ENCODE results near the gene PRR33. TPM values are rescaled to one million over a fixed set of nuclear protein-coding genes. Genes with fewer than 3 reads are reported as not detected.
"Not testable (repeated sequence)": the region's sequence is repeated elsewhere in the genome, so short reads cannot be mapped to it uniquely, and the experiment has no call there.

PRR33 gene
- total RNA-seq = not detected

- no peak for DNase-seq
- H3K36me3 ChIP-seq = no peaks in the 10 kb centered on the region
- no peak within 1 kb of the TSS for H3K4me3 ChIP-seq
- H3K27ac ChIP-seq = no peak within 1 kb of the TSS
- TF ChIP-seq CTCF (IDR thresholded peaks at IDR 0.05) = no peak
- no peak within 1 kb of the TSS for H3K9ac ChIP-seq (ENCODE audit: low read depth in 2 of 2, low read length in 2 of 2)
- H3K9me3 ChIP-seq = no peaks in the 10 kb centered on the region
- H3K4me1 ChIP-seq = no peaks in the 10 kb centered on the region
- no peaks in the 10 kb centered on the region for H3K27me3 ChIP-seq
- intact Hi-C loops (cut with DNase I) = no loop called here
Measured at GRCh38 chr11:1891831-1892115, at the start of gene PRR33. Gene PRR33, minus strand, starts transcription at chr11:1891895. Its CDS starts 1,311 bp downstream, at chr11:1890584.

GRCh38 chr11:1939788-1940187 lies 48.1 kb upstream of the PRR33 start:
- H3K36me3 ChIP-seq; H3K9ac ChIP-seq (ENCODE audit: low read depth in 2 of 2, low read length in 2 of 2); DNase-seq; H3K9me3 ChIP-seq; H3K4me1 ChIP-seq; H3K27me3 ChIP-seq; H3K4me3 ChIP-seq; H3K27ac ChIP-seq: not testable (repeated sequence)
- intact Hi-C loops (cut with DNase I) = loop anchor here (1.0 kb wide), 1 partner anchor 45 kb away; no protein-coding TSS in a partner anchor

- no peaks in the 10 kb centered on the region for H3K27me3 ChIP-seq
- no peaks in the 10 kb centered on the region for H3K9me3 ChIP-seq
- H3K4me3 ChIP-seq = no peak overlapping the region
- intact Hi-C loops (cut with DNase I) = no loop called here
- H3K36me3 ChIP-seq = no peaks in the 10 kb centered on the region
- H3K4me1 ChIP-seq = no peaks in the 10 kb centered on the region
- H3K9ac ChIP-seq (ENCODE audit: low read depth in 2 of 2, low read length in 2 of 2) = no peak overlapping the region
- no peak for DNase-seq
- H3K27ac ChIP-seq = no peak overlapping the region
- TF ChIP-seq CTCF (IDR thresholded peaks at IDR 0.05) = no peak
Measured at GRCh38 chr11:1939006-1939625, 47.4 kb upstream of the PRR33 start.

- Histone ChIP-seq H3K9me3 (no peaks in the 10 kb centered on the region), H3K4me3 (no peak overlapping the region), H3K27me3 (no peaks in the 10 kb centered on the region), H3K4me1 (no peaks in the 10 kb centered on the region), H3K27ac (no peak overlapping the region), H3K36me3 (no peaks in the 10 kb centered on the region), H3K9ac (ENCODE audit: low read depth in 2 of 2, low read length in 2 of 2) (no peak overlapping the region)
- TF ChIP-seq CTCF (IDR thresholded peaks at IDR 0.05) = no peak
- DNase-seq = no peak
- intact Hi-C loops (cut with DNase I) = no loop called here
Measured at GRCh38 chr11:1938343-1939005, 46.8 kb upstream of the PRR33 start.

GRCh38 chr11:1937616-1938342 lies 46.1 kb upstream of the PRR33 start:
- H3K27me3 ChIP-seq = no peaks in the 10 kb centered on the region
- no peak for TF ChIP-seq CTCF (IDR thresholded peaks at IDR 0.05)
- intact Hi-C loops (cut with DNase I) = loop anchor here (2.0 kb wide), 1 partner anchor 23 kb away; no protein-coding TSS in a partner anchor
- no peak overlapping the region for H3K27ac ChIP-seq
- peak overlapping the region in 1 of 2 donors; percentile 24 for H3K9ac ChIP-seq (ENCODE audit: low read depth in 2 of 2, low read length in 2 of 2)
- H3K9me3 ChIP-seq = no peaks in the 10 kb centered on the region
- no peak for DNase-seq
- H3K4me3 ChIP-seq = no peak overlapping the region
- no peaks in the 10 kb centered on the region for H3K4me1 ChIP-seq
- no peaks in the 10 kb centered on the region for H3K36me3 ChIP-seq

Data from colonic mucosa (tissue), 4 donors.